ENCODE measurements around the gene KRTAP5-5.
"Not testable (repeated sequence)": the region's sequence is repeated elsewhere in the genome, so short reads cannot be mapped to it uniquely, and the experiment has no call there.

Gene KRTAP5-5

DNA sequence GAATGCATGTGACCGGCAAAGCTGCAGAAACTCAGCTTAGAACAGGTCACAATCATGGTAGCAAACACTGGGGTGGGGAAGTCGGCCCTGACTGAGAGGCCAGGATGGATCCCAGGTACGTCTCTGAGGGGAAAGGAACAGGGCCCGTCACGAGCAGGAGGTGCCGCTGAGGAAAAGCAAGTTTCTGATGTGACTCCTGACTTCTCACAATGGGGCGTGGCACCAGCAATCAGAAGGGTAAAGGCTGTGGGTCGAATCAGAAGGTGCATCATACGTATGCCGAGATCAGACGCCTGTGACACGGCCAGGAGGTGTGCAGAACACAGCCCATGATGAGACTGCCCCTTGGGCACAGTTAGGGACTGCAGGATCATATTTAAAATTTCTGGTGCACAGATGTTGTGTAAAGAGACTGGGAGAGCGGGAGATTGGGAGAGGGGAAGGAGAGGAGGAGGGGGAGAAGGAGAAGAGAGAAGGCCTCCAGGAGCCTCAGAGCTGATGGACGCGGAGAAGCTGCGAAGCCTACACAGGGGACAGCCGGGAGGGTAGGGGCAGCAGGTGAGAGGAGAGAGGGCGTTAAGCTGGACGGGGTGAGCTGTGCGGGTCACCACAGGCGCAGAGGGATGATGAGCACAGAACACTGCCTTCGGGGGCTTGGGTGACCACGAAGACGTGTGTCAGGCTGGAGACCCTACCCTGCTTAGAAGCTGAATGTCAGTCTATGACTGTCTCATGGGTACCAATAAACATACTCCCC is 30.7 kb downstream of the KRTAP5-5 start:
- DNase-seq = no peak

DNA sequence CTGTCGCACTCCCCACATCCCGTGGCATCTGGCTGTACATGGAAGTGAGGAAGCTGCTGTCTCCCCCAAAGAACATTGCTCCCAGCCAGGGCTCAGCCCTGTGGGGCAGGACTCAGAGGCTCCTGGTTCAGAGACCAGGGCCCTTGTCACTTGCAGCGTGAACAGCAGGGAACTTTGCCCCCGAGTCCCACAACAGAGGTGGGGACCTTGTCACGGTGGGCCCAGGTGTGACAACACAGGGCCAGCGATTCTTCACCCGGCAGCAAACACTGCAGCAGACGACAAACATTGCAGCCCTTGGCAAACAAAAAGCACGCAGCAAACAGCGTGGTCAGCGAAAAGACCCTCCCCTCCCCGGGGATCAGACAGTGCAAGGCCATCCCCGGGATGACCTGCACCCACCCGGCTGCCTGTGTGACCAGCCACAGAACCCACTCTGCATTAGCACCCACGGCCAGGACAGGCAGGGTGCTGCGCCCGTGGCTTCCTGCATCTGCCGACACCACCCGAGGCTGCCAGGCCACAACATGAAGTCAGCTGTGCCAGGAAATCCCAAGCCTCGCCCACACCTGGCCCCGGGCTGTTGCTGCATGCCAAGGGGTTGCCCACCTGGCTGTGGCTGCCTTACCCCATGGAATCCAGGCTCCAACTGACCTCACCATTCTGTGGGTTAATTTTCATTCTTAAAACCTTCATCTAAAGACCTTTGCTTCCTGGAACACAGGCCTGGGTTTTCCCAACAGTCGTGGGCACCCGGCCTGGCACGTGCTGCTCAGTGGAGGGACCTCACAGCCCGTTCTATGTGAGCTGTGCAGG is 32.1 kb downstream of the KRTAP5-5 start:
- not testable (repeated sequence) for DNase-seq

DNA sequence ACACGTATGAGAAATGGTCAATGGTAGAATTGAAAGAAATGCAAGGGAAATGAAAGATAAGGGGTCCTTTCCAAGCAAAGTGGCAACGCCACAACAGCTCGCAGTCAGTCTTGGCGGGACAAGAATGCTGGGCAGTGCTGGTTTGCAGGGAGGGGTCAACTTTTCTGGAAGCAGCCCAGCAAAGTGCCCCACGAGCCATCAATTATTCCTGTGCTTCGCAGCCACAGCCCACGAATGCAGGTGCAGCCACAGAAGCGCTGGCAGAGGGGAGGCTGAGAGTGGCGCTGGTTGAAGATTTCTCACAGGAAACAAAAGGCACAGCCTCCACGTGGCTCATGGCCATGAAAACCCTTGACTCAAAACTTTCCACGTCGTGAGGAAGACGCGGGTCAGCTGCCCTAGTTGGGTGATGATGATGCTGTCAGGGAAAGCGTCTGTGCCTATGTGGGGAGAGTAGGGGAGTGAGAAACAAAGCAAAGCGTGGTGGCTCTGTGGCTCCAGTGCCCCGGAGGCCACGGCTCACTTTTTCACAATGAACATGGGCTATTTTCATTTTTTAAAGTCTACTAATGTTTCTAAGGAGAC is 33.2 kb downstream of the KRTAP5-5 start:
- not testable (repeated sequence) for DNase-seq

DNA sequence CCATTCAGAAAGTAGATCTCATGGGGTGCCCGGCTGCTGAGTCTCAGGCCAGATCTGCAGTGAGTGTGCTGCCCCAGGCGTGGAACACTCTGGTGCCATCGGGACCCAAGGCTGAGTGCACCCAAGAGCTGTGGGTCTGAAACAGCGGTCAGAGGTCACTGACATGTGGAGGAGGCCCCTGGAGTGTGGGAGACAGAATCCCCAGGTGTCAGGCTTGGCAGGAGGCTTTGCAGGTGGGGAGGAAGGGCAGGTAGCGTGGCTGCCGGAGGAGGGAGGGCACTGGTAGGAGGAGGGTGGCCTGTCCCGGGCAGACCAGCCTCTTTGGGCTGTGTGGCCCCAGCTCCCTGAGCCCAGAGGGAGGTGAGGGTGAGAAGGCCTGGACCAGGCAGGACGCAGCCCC is 35.7 kb downstream of the KRTAP5-5 start:
- DNase-seq = no peak

DNA sequence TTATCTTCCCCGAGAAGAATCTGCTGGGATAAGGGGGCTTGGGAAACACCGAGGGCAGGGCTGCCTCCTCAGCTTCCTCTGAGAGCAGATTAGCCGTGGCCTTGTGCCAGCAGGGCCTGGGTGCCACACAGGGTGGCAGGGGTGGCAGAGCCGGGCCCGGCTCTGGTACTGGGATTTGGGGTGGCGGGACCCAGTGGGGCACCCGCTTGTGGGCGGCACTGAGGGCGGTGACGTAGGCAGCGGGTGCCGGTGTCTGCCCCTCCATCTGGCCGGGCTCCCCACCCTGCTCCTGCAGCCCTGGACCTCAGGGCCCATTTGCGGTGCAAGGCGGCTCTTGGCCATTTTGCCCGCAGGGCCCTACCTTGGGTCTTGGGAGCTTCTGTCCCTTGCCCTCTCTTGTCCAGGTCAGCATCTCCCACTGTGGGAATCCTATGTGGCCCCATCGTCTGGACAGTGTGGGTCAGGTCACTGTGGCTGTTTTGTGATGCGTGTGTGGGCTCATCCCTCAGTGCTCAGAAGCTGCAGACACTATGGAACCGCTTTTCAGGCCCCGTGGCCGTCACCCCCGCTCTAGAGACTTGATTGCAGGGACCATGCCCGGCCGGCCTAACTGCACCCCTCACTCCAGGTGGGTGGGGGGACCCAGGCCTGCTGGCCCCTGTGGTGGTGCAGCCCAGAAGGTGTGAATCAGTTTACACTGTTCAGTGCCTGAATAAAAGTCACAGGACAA is 37.7 kb downstream of the KRTAP5-5 start:
- DNase-seq = no peak

DNA sequence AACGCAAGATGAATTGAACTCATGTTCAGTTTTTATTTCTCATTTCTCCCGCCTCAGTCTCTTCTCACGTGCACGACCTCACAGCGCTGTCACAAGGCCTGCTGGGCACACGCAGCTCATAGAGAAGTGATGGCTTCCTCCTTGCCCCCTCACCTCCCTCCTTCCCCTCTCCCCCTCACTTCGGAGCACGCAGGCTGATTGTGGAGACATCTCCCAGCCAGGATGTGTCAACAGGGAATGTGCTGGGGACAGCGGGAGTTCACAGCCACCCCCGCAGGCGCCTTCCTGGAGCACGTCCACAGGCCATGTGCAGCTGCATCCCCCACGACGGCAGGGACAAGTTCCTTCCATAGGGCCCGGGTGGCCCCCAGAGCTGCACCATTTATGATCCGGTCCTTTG is 38.3 kb downstream of the KRTAP5-5 start:
- no peak for DNase-seq

DNA sequence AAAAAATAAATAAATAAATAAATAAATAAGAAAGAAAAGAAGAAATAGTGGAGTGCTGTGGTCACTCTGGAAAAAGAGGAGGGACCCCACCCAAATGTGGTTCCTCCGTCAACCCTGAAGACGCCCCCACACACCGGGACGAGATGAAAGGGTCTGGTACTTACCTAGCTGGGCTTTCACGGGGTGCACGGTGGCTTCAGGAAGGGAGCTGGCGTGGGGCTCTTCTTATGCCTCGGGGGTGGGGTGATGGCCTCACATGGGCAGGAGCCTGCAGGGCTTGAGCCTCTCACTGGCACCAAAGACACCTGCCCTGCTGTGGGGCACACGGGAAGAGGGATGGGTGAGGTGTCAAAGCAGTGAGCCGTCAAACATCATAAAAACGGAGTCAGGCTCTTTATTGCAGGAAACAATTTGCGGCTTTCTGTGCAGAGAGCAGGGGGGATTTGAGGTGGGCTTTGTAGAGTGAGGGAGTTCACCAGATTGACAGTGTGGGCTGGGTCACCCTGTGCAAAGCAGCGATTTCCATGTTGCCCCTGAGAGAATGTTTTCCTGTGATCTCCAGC is 39.4 kb downstream of the KRTAP5-5 start:
- DNase-seq = no peak

DNA sequence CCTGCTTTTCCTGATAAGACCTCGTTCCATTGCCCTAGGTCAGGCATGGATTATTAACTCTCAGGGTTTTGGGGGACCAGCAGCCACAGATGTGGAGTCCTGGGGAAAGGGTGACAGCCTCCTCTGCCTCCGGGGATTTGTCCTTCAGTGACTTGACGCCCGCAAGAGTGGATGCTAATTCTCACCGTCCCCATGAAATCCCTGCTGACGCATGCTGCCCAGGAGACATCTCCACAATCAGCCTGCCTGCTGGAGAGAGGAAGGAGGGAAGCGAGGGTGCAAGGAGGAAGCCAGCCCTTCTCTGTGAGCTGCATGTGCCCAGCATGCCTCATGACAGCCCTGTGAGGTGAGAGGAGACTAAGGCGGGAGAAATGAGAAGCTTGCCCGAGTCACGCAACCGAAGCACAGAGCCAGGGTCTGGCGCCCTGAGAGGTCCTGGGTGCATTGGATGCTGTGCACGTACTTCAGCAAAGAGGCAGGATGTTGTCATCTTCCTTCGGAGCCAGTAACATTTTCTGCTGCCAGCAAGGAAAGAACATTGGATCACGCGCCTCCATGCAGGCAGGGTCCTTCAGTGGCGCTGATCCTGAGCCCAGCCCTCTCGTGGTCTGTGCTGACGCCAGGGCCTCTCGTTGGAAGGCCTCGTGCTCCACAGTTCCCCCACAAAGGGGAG is 40.1 kb downstream of the KRTAP5-5 start:
- no peak for DNase-seq

DNA sequence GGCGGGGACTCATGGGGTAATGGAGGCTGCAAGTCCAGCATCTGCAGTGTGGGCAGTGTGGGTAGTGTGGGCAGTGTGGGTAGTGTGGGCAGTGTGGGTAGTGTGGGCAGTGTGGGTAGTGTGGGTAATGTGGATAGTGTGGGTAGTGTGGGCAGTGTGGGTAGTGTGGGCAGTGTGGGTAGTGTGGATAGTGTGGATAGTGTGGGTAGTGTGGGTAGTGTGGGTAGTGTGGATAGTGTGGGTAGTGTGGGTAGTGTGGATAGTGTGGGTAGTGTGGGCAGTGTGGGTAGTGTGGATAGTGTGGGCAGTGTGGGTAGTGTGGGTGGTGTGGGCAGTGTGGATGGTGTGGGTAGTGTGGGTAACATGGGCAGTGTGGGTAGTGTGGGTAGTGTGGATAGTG is 40.9 kb downstream of the KRTAP5-5 start:
- DNase-seq = not testable (repeated sequence)

DNA sequence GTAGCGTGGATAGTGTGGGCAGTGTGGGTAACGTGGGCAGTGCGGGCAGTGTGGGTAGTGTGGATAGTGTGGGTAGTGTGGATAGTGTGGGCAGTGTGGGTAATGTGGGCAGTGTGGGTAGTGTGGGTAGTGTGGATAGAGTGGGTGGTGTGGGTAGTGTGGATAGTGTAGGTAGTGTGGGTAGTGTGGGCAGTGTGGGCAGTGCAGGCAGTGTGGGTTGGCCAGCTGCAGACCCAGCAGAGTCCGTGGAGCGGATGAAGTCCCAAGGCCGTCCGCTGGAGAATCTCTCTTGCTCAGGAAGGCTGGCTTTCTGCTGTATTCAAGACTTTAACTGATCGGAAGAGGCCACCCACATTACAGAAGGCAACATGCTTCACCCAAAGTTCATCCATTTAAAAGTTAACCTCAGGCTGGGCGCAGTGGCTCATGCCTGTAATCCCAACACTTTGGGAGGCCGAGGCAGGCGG is 41.4 kb downstream of the KRTAP5-5 start:
- no peak for DNase-seq

DNA sequence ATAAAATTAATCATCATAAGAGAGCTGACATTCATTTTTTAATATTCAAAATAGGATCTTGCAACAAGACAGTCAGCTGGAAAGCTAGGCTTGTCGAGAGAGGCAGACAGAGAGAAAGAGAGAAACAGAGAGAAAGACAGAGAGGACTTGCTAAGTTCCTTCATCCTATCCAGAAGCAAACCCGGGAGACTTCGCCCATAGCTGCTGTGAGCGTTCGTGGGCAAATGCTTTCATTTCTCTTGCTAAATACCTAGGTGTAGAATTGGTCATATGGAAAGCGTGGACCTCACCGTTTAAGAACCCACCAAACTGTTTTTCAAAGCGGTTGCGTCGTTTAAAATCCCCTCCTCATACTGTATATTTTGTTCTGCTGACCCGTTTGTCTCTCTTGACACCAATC is 42.1 kb downstream of the KRTAP5-5 start:
- DNase-seq = no peak

DNA sequence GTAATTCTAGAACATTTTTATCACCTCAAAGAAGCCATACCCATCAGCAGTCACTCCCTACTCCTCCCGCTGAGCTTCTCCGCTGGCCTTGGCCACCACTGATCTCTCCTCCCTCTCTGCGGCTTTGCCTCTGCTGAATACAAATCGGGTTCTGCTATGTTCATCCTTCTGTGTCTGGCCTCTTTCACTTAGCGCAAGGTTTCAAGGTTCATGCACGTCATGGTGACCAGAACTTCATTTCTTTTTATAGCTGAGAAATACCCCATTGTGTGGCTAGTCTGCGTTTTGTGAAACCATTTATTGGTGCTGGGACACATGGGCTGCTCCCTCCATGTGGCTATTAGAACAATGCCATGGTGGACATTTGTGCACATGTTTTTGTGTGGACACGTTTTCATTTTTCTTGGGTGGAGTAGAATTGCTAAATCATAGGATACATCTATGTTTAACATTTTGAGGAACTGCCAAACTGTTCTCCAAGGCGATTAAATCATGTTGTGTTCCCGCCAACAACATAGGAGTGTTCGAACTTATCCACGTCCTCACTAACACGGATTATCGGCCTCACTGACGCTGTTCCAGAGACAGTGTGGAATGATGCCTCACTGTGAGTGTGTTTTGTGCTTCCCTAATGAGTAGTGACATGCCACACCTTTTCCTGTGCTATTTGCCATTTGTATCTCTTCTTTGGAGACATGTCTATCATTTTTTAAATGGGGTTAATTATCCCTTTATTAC is 43.2 kb downstream of the KRTAP5-5 start:
- DNase-seq = no peak

DNA sequence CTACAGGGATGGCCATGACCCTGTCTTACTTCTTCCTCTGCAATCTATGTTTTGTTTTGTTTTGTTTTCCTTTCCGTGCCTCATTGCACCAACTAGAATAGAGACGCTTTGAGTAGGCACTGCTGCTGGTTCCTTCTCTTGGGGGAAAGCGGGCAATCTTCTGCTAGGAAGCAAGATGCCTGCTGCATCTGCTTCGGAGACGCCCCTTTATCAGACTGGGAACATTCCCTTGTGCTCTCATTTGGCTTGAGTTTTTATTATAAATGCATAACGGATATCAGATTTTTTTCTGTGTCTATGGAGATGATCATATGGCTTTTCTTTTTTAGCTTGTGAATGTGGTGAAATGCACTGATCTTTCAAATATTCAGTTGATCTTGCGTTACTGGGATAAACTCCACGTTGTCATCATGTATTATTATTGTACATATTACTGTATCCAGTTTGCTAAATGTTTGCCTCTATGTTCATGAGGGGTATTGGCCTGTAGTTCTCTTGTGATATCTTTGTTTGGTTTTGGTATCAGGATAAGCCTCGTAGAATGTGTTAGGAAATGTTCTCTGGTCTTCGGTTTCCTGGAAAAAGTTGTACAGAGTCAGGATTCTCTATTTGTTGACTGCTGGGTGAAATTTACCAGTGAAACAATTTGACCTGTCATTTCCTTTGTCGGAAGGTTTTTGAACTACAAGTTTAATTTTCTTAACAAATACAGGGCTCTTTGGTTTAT is 44.0 kb downstream of the KRTAP5-5 start:
- no peak for DNase-seq

DNA sequence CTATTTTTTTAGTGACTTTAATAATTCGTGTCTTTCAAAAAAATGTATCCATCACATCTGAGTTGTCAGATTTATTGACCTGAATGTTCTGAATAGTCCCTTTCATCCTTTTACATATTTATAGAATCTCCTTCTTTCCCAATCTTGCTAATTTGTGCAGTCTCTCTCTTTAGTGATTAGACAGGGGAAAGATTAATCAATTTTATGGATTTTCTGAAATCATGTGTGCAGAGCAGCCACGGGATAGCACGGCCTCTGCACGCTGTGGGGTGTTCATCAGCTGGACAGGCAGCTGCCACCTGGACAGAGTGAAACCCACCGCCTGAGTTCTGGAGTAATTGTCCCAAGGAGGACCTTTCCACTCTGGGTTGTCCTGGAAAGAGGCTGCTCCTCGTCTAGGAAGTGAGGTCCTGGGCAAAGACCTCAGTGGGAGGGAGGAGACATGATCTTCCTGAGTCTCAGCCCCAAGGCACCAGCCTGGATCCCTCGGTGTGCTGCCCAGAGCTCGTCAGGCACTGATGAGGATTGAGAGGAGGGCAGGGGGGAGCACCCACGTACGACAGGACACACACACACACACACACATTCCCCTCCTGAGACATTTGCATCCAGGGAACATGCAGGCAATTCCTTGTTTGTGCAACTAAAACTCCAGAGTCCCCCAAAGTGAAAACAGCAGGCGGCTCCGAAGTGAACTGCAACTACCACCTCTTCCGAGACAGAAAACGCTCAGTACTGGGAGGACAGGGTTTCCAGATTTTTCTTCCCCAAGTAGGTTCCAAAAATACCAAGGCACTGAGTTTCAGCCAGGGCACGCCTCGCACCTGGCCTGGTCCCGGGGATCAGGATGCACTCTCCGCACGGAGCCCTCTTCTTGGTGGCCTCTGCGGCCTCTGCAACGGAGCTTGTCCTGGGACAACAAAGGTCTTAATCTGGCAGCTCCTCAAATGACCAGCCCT is 44.9 kb downstream of the KRTAP5-5 start:
- DNase-seq = no peak

DNA sequence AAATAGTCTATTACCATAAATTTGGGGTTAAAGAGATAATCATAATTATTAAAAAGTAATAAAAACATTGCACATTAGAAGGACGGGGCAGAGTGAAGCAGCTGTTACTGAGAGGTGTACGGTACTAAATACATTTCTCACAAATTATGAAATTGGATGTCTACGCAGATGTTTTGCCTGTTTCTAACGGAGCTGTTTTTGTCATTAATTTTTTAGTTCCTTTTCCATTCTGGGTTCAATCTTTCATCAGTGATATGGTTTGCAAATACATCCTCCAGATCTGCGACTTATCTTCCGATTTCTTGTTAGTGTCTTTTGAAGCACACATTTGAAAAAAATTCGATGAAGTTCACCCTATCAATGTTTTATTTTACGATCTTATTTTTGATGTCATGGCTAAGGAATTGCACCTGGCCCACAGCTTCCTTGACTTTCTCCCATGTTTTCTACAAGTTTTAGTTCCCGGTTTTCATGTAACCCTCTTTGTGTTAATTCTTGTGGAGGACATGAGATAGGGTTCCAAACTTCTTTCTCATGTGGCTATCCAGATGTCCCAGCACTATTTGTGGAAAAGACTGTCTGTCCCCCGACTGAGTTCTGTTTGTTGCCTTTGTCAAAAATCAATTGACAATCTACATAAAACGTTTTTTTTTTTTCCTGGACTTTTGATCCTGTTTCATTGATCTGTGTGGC is 46.1 kb downstream of the KRTAP5-5 start:
- no peak for DNase-seq

DNA sequence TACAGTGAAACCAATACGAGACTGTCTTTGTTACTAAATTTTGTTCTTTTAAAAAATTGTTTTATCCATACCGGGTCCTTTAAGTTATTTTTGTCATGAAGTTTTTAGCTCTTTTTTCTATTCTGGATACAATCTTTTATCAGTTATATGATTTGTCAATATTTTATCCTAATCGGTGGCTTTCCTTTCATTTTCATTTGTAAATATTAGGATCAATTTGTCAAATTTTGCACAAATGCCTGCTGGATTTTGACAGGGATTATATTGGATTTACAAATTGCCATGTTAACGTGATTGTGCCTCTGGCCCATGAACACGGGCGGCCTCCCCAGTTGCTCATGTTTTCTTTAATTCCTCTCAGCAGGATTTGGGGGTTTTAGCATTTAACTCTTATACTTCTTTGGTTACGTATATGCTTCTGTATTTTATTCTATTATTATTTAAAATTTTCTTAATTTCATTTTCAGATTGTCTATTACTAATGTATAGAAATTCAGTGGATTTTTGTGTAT is 46.7 kb downstream of the KRTAP5-5 start:
- DNase-seq = no peak

DNA sequence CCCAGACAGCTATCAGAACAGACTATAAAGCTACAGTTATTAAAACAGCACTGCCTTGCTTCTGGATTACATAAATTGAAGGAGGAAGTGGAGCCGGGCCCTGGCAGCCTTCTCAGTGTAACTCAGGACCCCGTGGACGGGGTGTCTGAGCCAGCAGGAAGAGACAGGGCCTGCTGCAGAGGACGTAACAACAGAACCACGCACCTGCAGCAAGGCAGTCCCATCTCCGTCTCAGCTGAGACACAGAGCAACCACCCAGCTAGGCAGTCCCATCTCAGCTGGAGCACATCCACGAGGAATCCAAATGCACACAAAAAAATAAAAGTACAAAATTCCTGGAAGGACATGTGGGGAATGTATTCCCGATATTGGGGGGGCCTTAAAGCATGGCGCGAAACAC is 50.3 kb downstream of the KRTAP5-5 start:
- no peak for DNase-seq
